ENCODE results near the gene CTU2.

GRCh38 chr16:88721236-88721635 lies 14.9 kb downstream of the CTU2 start:
- TF ChIP-seq, protein P1, sequence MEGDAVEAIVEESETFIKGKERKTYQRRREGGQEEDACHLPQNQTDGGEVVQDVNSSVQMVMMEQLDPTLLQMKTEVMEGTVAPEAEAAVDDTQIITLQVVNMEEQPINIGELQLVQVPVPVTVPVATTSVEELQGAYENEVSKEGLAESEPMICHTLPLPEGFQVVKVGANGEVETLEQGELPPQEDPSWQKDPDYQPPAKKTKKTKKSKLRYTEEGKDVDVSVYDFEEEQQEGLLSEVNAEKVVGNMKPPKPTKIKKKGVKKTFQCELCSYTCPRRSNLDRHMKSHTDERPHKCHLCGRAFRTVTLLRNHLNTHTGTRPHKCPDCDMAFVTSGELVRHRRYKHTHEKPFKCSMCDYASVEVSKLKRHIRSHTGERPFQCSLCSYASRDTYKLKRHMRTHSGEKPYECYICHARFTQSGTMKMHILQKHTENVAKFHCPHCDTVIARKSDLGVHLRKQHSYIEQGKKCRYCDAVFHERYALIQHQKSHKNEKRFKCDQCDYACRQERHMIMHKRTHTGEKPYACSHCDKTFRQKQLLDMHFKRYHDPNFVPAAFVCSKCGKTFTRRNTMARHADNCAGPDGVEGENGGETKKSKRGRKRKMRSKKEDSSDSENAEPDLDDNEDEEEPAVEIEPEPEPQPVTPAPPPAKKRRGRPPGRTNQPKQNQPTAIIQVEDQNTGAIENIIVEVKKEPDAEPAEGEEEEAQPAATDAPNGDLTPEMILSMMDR (IDR thresholded peaks at IDR 0.05), result no peak
- no peak for TF ChIP-seq POLR2A (IDR thresholded peaks at IDR 0.05)
